GM06990 (cell line): Measurements from ENCODE around the gene SORL1.

Experiments
- DNase-seq: peaks from one replicate; pipeline ENCODE4 v3.0.0-alpha.2; 2011; ENCODE audit not compliant: insufficient read length; ENCODE audit errors: extremely low read depth
- H3K27me3 ChIP-seq: replicated peaks from 2 replicates; pipeline ENCODE4 v1.6.0; 2011; ENCODE audit warnings: low read length; ENCODE audit not compliant: control insufficient read depth, insufficient read depth
- H3K36me3 ChIP-seq: 2 replicates; pipeline ENCODE4 v1.5.1; 2011; ENCODE audit warnings: low read length; ENCODE audit not compliant: control insufficient read depth, insufficient read depth
- H3K4me3 ChIP-seq: replicated peaks from 2 replicates; pipeline ENCODE4 v1.5.1; 2011; ENCODE audit warnings: low read depth, mild to moderate bottlenecking, control low read depth, low read length
- TF ChIP-seq, protein P1 (sequence below): IDR thresholded peaks from 2 replicates; pipeline ENCODE4 v1.5.1; 2011; ENCODE audit warnings: low read length, control low read depth, mild to moderate bottlenecking, inconsistent platforms; ENCODE audit not compliant: insufficient read depth, poor library complexity, severe bottlenecking

Gene SORL1

DNA sequence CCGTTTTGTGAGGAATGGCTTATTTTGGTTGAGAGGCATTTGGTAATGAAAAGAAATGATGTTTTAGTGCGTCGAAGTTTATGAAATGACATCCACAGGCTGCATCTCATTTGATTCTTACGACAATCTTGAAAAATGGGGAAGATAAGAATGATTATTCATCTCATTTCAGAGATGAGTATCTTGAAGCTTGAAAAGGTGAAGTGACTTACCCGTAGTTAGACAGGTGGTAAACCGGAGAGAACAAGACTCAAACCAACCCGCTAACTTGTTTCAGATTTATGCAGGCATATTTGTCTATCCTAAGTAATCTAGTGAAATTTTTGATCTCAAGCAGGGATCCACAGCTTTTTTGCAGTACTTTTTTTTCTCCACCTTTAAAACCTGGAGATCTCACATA is 9.7 kb downstream of the SORL1 start:
- H3K4me3 ChIP-seq, result no peak overlapping the region; the same call in 1 of the 2 replicates
- H3K27me3 ChIP-seq, result no peaks in the 10 kb centered on the region
- H3K36me3 ChIP-seq, result no peaks in the 10 kb centered on the region
- no peak for DNase-seq
- TF ChIP-seq, protein P1, sequence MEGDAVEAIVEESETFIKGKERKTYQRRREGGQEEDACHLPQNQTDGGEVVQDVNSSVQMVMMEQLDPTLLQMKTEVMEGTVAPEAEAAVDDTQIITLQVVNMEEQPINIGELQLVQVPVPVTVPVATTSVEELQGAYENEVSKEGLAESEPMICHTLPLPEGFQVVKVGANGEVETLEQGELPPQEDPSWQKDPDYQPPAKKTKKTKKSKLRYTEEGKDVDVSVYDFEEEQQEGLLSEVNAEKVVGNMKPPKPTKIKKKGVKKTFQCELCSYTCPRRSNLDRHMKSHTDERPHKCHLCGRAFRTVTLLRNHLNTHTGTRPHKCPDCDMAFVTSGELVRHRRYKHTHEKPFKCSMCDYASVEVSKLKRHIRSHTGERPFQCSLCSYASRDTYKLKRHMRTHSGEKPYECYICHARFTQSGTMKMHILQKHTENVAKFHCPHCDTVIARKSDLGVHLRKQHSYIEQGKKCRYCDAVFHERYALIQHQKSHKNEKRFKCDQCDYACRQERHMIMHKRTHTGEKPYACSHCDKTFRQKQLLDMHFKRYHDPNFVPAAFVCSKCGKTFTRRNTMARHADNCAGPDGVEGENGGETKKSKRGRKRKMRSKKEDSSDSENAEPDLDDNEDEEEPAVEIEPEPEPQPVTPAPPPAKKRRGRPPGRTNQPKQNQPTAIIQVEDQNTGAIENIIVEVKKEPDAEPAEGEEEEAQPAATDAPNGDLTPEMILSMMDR, result no peak

DNA sequence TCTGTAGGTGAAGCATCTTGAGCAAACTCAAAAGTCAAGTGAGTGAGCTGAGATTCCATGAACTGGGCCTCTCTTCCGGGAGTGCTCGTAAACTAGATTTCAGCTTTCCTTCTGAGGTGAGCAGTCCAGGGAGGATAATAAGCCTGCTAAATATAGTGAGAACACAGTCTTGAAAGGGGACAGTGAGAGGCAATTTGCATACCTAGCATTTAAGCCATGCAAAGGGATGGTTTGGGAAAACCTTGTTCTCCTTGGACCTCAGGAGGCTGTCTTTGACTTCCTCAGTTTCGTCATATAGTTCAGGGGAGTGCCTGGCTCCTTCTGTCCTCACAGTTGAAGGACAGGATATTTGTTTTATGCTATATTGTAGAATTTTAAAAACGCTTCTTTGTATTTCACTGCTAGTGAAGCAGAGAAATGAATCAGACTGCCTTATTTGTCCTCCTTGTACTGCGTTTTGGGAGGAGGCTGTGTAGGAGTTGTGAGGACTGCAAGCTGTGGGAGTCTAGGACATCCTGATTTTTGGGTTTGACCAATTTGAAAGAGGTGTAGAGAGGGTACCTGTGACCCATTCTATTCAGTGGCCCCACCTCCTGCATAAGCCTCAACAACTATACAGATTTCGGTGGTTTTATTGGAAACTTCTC is 11.7 kb downstream of the SORL1 start:
- Histone ChIP-seq H3K4me3 (peak overlapping the region; percentile 5; the same call in 1 of the 2 replicates), H3K36me3 (no peaks in the 10 kb centered on the region), H3K27me3 (no peaks in the 10 kb centered on the region)
- no peak for DNase-seq
- TF ChIP-seq, protein P1, result no peak

DNA sequence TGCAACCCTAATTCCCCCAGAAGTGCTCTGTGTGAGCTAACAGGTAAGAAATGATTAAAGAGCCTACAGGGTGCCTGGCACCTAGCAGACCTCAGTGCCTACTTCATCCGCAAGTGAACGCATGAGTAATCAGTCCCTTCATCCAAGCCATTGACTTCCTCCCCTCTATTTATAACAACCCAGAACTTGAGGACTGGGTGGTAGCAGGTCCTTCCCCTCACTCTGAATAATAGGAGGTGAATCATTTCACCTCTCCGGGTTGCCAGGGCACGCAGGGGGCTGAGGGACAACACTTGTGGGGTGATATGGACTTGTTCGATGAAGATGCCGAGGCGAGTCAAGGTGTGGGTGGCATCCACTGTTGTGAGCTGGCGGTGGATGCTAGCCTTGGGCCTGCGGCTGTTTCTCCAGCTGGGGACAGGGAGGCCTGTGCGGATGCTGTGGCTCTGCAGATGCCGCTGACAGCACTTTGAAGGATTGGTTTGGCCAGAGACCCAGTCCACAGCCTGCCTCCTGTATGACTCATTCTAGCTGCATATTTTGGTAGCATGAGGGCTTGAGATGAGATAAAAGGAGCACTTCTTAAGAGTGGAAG is 12.3 kb downstream of the SORL1 start:
- no peaks in the 10 kb centered on the region for H3K27me3 ChIP-seq
- no peaks in the 10 kb centered on the region for H3K36me3 ChIP-seq
- TF ChIP-seq, protein P1, result no peak
- H3K4me3 ChIP-seq, result peak overlapping the region; percentile 20; the same call in 1 of the 2 replicates
- peak; percentile 85 for DNase-seq

DNA sequence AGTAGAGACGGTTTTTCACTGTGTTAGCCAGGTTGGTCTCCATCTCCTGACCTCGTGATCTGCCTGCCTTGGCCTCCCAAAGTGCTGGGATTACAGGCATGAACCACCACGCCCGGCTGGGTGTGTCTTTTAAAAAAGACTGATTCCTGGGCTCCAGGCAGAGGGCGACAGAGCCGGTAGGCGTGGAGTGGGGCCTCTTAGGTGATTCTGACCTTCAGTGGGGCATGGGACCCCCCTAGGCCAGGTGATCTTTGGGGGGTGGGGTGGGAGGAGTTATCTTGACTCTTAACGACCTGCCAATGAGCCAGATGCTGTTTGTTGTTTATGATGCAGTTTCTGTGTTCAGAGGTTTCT is 13.6 kb downstream of the SORL1 start:
- DNase-seq, result no peak
- Histone ChIP-seq H3K27me3 (no peaks in the 10 kb centered on the region), H3K4me3 (peak overlapping the region; percentile 19), H3K36me3 (peaks cover 4% of the 10 kb centered on the region)
- TF ChIP-seq, protein P1, result peak; percentile 7

DNA sequence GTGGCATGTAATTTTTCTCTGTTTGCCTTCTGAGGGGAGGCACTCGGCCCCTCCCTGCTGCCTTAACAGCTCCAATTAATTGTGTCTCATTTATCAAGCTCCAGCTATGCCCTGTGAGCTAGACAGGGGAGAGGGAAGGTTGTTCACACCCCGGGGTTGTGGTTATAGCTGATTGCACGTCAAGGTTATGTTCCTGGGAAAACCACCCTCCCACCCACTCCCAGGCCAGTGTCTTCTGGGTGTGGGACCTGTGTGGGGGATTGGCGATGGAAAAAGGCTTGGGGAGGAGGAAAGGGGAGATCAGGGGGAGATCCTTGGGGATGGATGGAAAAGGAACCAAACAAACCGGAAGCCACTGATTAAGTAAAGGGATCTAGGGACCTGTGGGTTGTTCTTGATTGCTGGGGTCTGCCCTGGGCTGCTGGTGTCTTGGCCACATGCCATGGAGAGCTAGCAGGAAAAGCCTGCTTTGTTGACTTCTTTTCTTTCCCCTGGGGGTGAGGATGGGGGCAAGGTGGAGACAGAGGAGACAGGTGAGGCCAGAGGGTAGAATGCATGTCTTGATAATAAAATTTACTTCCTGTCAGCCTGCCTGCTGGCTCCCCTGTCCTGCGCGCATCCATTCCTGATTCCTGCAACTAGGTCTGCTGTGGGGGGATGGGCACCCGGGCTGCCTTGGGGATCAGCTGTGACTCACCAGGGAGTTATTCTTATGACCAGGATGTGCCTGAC is 14.1 kb downstream of the SORL1 start:
- DNase-seq, result peak; percentile 52
- TF ChIP-seq, protein P1, result no peak
- Histone ChIP-seq H3K36me3 (peaks cover 9% of the 10 kb centered on the region), H3K4me3 (peak overlapping the region; percentile 19), H3K27me3 (no peaks in the 10 kb centered on the region)
